Pons (tissue), 1 donor: ENCODE results near the gene CDKL2.
"Not testable (repeated sequence)": the region's sequence is repeated elsewhere in the genome, so short reads cannot be mapped to it uniquely, and the experiment has no call there.

Experiments
- DNase-seq: peaks from one replicate; pipeline ENCODE4 v3.0.0-alpha.2; 2016; ENCODE audit warnings: low spot score

CDKL2 gene

DNA sequence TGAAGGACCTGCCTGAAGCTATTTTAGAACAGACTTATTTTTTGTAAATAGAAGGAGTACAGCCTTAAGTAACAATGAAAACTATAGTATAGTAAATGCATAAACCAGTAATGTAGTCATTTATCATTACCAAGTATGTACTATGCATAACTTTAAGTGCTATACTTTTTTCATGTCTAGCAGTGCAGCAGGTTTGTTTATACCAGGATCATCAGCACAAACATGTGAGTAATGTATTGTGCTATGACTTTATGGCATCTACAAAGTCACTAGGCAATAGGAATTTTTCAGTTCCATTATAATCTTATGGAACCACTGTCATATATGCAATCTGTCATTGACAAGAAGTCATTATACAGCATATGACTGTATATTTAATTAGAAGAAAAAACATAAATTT lies 77.9 kb downstream of the CDKL2 start:
- no peak for DNase-seq

DNA sequence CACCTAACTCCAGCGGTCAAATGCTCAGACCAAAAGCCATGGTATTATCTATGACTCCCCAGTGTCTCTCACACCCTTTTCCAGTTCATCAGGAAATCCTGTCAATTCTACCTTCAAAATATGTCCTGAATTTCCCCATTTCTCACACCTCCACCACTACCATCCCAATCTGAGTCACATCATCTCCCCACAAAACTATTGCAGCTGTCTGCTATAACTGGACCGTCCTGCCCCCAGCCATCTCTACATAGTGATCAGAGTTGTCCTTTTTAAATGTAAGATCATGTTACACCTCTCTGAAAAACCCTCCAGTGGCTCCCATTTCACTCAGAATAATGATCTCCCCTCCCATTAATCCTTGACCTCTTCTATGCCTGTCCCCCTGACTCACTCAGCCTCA lies 81.3 kb downstream of the CDKL2 start:
- DNase-seq: no peak

- no peak for DNase-seq
Observed at GRCh38 chr4:75547647-75548387, 82.5 kb downstream of the CDKL2 start.

- no peak for DNase-seq
Observed at GRCh38 chr4:75545526-75545925, 84.8 kb downstream of the CDKL2 start.

DNA sequence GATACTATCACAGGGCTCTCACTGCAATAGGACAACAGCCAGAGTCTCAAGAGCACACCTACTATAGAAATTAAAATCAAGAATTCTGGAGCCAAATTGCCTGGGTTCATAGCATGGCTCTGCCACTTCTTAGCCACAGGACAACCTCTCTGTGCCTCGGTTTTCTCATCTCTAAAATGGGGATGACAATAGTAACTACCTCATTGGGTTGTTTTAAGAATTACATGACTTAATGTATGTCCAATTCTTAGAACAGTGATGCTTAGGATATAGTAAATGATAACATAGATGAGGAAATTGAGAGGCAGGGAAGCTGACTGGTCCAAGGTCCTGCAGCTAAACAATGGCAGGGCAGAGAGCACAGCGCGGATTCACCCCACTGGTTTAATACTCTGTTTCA lies 85.5 kb downstream of the CDKL2 start:
- no peak for DNase-seq

DNA sequence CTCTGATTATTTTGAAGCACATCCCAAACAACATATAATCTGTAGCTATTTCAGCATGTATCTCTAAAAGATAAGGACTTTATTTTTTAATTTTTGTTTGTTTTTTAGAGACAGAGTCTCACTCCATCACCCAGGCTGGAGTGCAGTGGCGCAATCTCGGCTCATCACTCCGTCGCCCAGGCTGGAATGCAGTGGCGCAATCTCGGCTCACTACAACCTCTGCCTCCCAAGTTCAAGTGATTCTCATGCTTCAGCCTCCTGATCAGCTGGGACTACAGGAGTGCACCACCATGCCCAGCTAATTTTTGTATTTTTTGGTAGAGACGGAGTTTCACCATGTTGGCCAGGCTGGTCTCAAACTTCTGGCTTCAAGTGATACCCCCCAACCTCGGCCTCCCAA lies 86.1 kb downstream of the CDKL2 start:
- not testable (repeated sequence) for DNase-seq

- DNase-seq: no peak
Observed at GRCh38 chr4:75542824-75543223, 87.5 kb downstream of the CDKL2 start.

- DNase-seq: not testable (repeated sequence)
Observed at GRCh38 chr4:75537308-75537707, 93.0 kb downstream of the CDKL2 start.

GRCh38 chr4:75533926-75534325 lies 96.4 kb downstream of the CDKL2 start:
- DNase-seq: not testable (repeated sequence)

DNA sequence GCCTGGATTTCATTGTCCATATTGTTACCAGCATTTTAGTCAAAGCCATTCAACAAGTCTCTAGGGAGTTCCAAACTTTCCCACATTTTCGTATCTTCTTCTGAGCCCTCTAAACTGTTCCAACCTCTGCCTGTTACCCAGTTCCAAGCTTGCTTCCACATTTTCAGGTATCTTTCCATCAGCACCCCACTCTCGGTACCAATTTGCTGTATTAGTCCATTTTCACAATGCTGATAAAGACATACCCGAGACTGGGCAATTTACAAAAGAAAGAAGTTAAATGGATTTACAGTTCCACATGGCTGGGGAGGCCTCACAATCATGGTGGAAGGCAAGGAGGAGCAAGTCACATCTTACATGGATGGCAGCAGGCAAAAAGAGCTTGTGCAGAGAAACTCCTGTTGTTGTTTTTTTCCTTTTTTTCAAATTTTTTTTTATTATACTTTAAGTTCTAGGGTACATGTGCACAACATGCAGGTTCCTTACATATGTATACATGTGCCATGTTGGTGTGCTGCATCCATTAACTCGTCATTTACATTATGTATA lies 96.9 kb downstream of the CDKL2 start:
- not testable (repeated sequence) for DNase-seq

GRCh38 chr4:75531536-75532143 lies 98.7 kb downstream of the CDKL2 start:
- DNase-seq: not testable (repeated sequence)

- no peak for DNase-seq
Observed at GRCh38 chr4:75530556-75531322, 99.6 kb downstream of the CDKL2 start.
